ENCODE results near the gene RTBDN. TPM values are rescaled to one million over a fixed set of nuclear protein-coding genes. Genes with fewer than 3 reads are reported as not detected.

The RTBDN gene
- total RNA-seq, 2 experiments from 2014 or later: not detected

DNA sequence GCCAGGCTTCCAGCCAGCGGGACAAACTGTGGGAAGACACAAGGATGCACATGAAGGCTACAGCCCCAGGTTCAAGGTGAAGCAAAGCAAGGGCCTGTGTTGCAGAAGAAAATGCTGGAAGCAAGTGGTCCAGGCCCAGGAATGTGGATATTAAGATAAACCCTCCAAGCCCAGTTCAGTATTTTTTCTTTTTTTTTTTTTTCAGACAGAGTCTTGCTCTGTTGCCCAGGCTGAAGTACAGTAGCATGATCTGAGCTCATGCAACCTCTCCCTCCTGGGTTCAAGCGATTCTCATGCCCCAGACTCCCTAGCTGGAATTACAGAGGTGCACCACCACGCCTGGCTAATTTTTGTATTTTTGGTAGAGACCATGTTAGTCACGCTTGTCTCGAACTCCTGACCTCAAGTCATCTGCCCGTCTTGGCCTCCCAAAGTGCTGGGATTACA, 37.2 kb downstream of the RTBDN start:
- POLR2A ChIA-PET: interaction anchor here (1.6 to 8.3 kb wide), 2 partner anchors 9 to 21 kb away, joined by 4 to 301 read pairs; partner anchors contain the start of genes HOOK2 and RNASEH2A
- H3K4me1 ChIP-seq (ENCODE audit: insufficient read depth, low read length): peaks cover 56% of the 10 kb centered on the region
- intact Hi-C loops (cut with DNase I, micrococcal nuclease): loop anchor here (2.0 to 5.0 kb wide), 2 partner anchors 80 to 120 kb away; no protein-coding TSS in a partner anchor
- H3K36me3 Mint-ChIP-seq (ENCODE audit: low read depth): peaks cover 40% of the 10 kb centered on the region
- CTCF ChIA-PET: interaction anchor here (1.5 to 9.4 kb wide), 7 partner anchors 9 to 64 kb away, joined by 6 to 178 read pairs (median 14); partner anchors contain the start of genes HOOK2 and RNASEH2A
- peak in 1 of 14 experiments; percentile 32 for DNase-seq
- ATAC-seq (ENCODE audit: poor library complexity): no peak
- peaks cover 38% of the 10 kb centered on the region for H3K4me1 Mint-ChIP-seq (ENCODE audit: low read depth)
- TF ChIP-seq, protein P1, sequence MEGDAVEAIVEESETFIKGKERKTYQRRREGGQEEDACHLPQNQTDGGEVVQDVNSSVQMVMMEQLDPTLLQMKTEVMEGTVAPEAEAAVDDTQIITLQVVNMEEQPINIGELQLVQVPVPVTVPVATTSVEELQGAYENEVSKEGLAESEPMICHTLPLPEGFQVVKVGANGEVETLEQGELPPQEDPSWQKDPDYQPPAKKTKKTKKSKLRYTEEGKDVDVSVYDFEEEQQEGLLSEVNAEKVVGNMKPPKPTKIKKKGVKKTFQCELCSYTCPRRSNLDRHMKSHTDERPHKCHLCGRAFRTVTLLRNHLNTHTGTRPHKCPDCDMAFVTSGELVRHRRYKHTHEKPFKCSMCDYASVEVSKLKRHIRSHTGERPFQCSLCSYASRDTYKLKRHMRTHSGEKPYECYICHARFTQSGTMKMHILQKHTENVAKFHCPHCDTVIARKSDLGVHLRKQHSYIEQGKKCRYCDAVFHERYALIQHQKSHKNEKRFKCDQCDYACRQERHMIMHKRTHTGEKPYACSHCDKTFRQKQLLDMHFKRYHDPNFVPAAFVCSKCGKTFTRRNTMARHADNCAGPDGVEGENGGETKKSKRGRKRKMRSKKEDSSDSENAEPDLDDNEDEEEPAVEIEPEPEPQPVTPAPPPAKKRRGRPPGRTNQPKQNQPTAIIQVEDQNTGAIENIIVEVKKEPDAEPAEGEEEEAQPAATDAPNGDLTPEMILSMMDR (IDR thresholded peaks at IDR 0.05): no peak
- H3K27me3 Mint-ChIP-seq: peaks cover 9% of the 10 kb centered on the region
- no peak overlapping the region for H3K27ac Mint-ChIP-seq
- no peak overlapping the region for H3K4me3 ChIP-seq (ENCODE audit: low read length)
- no peak overlapping the region for H3K27ac ChIP-seq (ENCODE audit: low read depth in 1 of 2, low read length in 2 of 2)
- no peaks in the 10 kb centered on the region for H3K9me3 Mint-ChIP-seq
- H3K36me3 ChIP-seq (ENCODE audit: insufficient read depth, low read length): peaks cover 28% of the 10 kb centered on the region
- H3K4me3 Mint-ChIP-seq: no peak overlapping the region
- no peaks in the 10 kb centered on the region for H3K27me3 ChIP-seq (ENCODE audit: control insufficient read depth in 1 of 2, insufficient read depth in 2 of 2, low read length in 2 of 2)
- no peaks in the 10 kb centered on the region for H3K9me3 ChIP-seq (ENCODE audit: control insufficient read depth in 1 of 2, insufficient read depth in 1 of 2, low read length in 2 of 2)

- ATAC-seq (ENCODE audit: poor library complexity) (peak; percentile 7), DNase-seq (peak in 13 of 14 experiments; percentile 65 to 90 (median 70))
- Mint-ChIP-seq H3K4me1 (ENCODE audit: low read depth) (peaks cover 36% of the 10 kb centered on the region), H3K36me3 (ENCODE audit: low read depth) (peaks cover 44% of the 10 kb centered on the region), H3K9me3 (no peaks in the 10 kb centered on the region), H3K27ac (peak overlapping the region; percentile 82), H3K27me3 (peaks cover 10% of the 10 kb centered on the region), H3K4me3 (peak overlapping the region; percentile 82)
- peaks cover 28% of the 10 kb centered on the region for H3K36me3 ChIP-seq (ENCODE audit: insufficient read depth, low read length)
- peak overlapping the region; percentile 54 to 55 for H3K27ac ChIP-seq (ENCODE audit: low read depth in 1 of 2, low read length in 2 of 2)
- no peaks in the 10 kb centered on the region for H3K27me3 ChIP-seq (ENCODE audit: control insufficient read depth in 1 of 2, insufficient read depth in 2 of 2, low read length in 2 of 2)
- intact Hi-C loops (cut with DNase I, micrococcal nuclease): loop anchor here (1.0 to 5.0 kb wide), 7 partner anchors 10 to 119 kb away; partner anchors contain the start of gene RNASEH2A (in 1 of the 2)
- ChIA-PET POLR2A (interaction anchor here (0.8 to 8.3 kb wide), 10 partner anchors 9 to 95 kb away, joined by 3 to 348 read pairs (median 4); partner anchors contain the start of genes GCDH, HOOK2 and RNASEH2A), CTCF (interaction anchor here (0.7 to 9.4 kb wide), 16 partner anchors 9 to 80 kb away, joined by 3 to 178 read pairs (median 6); partner anchors contain the start of genes HOOK2 and RNASEH2A)
- H3K9me3 ChIP-seq (ENCODE audit: control insufficient read depth in 1 of 2, insufficient read depth in 1 of 2, low read length in 2 of 2): no peaks in the 10 kb centered on the region
- TF ChIP-seq, protein P1 (IDR thresholded peaks at IDR 0.05): peak; percentile 94
- peak overlapping the region; percentile 37 for H3K4me3 ChIP-seq (ENCODE audit: low read length)
- H3K4me1 ChIP-seq (ENCODE audit: insufficient read depth, low read length): peaks cover 52% of the 10 kb centered on the region
These were observed 38.0 kb downstream of the RTBDN start for GRCh38 chr19:12796146-12797071.

DNA sequence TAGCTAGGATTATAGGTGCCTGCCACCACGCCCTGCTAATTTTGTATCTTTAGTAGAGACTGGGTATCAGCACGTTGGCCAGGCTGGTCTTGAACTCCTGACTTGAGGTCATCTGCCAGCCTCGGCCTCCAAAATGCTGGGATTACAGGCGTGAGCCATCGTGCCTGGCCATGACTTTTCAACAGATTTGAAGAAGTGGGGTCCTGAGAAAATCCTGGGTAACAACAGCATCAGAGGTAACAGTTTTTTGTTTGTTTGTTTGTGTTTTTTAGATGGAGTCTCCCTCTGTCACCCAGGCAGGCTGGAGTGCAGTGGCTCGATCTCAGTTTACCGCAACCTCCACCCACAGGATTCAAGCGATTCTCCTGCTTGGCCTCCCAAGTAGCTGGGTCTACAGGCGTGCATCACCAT, 39.4 kb downstream of the RTBDN start:
- peaks cover 50% of the 10 kb centered on the region for H3K4me1 ChIP-seq (ENCODE audit: insufficient read depth, low read length)
- Mint-ChIP-seq H3K27ac (peak overlapping the region; percentile 99), H3K27me3 (peaks cover 13% of the 10 kb centered on the region), H3K4me1 (ENCODE audit: low read depth) (peaks cover 39% of the 10 kb centered on the region), H3K9me3 (no peaks in the 10 kb centered on the region), H3K4me3 (peak overlapping the region; percentile 86), H3K36me3 (ENCODE audit: low read depth) (peaks cover 47% of the 10 kb centered on the region)
- POLR2A ChIA-PET: interaction anchor here (1.1 to 8.3 kb wide), 5 partner anchors 13 to 72 kb away, joined by 3 to 348 read pairs (median 39); partner anchors contain the start of genes HOOK2 and TNPO2
- intact Hi-C loops (cut with DNase I, micrococcal nuclease): loop anchor here (5.0 kb wide), 2 partner anchors 118 to 128 kb away; partner anchors contain the start of genes MAN2B1 (in 1 of the 2) and WDR83 (in 1 of the 2)
- no peaks in the 10 kb centered on the region for H3K27me3 ChIP-seq (ENCODE audit: control insufficient read depth in 1 of 2, insufficient read depth in 2 of 2, low read length in 2 of 2)
- H3K27ac ChIP-seq (ENCODE audit: low read depth in 1 of 2, low read length in 2 of 2): peak overlapping the region in 1 of 2 donors; percentile 99
- H3K36me3 ChIP-seq (ENCODE audit: insufficient read depth, low read length): peaks cover 24% of the 10 kb centered on the region
- TF ChIP-seq, protein P1 (IDR thresholded peaks at IDR 0.05): no peak
- H3K9me3 ChIP-seq (ENCODE audit: control insufficient read depth in 1 of 2, insufficient read depth in 1 of 2, low read length in 2 of 2): no peaks in the 10 kb centered on the region
- ATAC-seq (ENCODE audit: poor library complexity) (no peak), DNase-seq (peak in 1 of 14 experiments; percentile 48)
- CTCF ChIA-PET: interaction anchor here (1.9 to 9.4 kb wide), 7 partner anchors 11 to 78 kb away, joined by 7 to 178 read pairs (median 14); partner anchors contain the start of genes HOOK2 and RNASEH2A
- no peak overlapping the region for H3K4me3 ChIP-seq (ENCODE audit: low read length)
